GM12891 (cell line): Measurements from ENCODE around the gene TUBAL3.

ENCODE experiments used
- POLR2A ChIP-seq: IDR thresholded peaks from 2 replicates; pipeline ENCODE4 v1.6.1; 2011; ENCODE audit warnings: low read depth, low read length, control low read depth
- POLR2AphosphoS5 ChIP-seq: IDR thresholded peaks from 2 replicates; pipeline ENCODE4 v1.6.1; 2011; ENCODE audit warnings: low read depth, low read length, control low read depth
- SPI1 ChIP-seq: IDR thresholded peaks from 2 replicates; pipeline ENCODE4 v1.6.1; 2011; ENCODE audit warnings: low read depth, low read length, control low read depth
- TAF1 ChIP-seq: IDR thresholded peaks from 2 replicates; pipeline ENCODE4 v1.6.1; 2011; ENCODE audit warnings: low read depth, low read length, control low read depth

GRCh38 chr10:5440206-5440605, 35.6 kb upstream of the TUBAL3 start:
- TF ChIP-seq POLR2A (no peak), TAF1 (no peak), SPI1 (no peak), POLR2AphosphoS5 (no peak)
